AG09309 (cell line): ENCODE measurements around the gene MTSS2.

Experiments
- DNase-seq: peaks from one replicate; pipeline ENCODE4 v3.0.0-alpha.2; 2010; ENCODE audit warnings: low read depth
- H3K4me3 ChIP-seq: 2 replicates; pipeline ENCODE4 v1.5.1; 2011; ENCODE audit warnings: mild to moderate bottlenecking, low read depth, low read length, moderate library complexity; ENCODE audit not compliant: control insufficient read depth
- TF ChIP-seq, protein P1 (sequence below): IDR thresholded peaks from 2 replicates; pipeline ENCODE4 v1.5.1; 2011; ENCODE audit warnings: mild to moderate bottlenecking, low read depth, low read length, inconsistent platforms; ENCODE audit not compliant: insufficient read depth, control insufficient read depth; ENCODE audit errors: missing control alignments

MTSS2 gene

DNA sequence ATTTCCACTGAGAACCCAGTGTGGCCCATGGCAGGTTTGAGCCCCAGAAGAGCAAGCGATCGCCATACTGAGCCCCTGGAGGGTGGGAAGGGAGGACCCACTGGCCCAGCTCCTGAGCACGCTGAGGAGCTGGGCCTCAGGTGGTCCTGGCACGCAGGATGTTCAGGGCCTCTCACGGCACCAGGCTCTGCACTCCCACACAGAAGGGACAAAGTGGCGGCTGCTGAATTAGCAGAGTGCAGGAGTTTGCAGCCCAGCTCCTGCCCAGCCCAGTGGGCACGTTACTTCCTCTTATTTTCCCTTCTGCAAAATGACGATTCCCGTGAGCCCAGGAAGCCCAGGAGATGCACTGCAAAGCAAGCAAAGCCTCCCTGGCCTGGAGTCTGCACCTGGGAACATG lies 42.3 kb upstream of the MTSS2 start:
- DNase-seq: no peak
- TF ChIP-seq, protein P1, sequence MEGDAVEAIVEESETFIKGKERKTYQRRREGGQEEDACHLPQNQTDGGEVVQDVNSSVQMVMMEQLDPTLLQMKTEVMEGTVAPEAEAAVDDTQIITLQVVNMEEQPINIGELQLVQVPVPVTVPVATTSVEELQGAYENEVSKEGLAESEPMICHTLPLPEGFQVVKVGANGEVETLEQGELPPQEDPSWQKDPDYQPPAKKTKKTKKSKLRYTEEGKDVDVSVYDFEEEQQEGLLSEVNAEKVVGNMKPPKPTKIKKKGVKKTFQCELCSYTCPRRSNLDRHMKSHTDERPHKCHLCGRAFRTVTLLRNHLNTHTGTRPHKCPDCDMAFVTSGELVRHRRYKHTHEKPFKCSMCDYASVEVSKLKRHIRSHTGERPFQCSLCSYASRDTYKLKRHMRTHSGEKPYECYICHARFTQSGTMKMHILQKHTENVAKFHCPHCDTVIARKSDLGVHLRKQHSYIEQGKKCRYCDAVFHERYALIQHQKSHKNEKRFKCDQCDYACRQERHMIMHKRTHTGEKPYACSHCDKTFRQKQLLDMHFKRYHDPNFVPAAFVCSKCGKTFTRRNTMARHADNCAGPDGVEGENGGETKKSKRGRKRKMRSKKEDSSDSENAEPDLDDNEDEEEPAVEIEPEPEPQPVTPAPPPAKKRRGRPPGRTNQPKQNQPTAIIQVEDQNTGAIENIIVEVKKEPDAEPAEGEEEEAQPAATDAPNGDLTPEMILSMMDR: no peak
- no peak overlapping the region for H3K4me3 ChIP-seq

DNA sequence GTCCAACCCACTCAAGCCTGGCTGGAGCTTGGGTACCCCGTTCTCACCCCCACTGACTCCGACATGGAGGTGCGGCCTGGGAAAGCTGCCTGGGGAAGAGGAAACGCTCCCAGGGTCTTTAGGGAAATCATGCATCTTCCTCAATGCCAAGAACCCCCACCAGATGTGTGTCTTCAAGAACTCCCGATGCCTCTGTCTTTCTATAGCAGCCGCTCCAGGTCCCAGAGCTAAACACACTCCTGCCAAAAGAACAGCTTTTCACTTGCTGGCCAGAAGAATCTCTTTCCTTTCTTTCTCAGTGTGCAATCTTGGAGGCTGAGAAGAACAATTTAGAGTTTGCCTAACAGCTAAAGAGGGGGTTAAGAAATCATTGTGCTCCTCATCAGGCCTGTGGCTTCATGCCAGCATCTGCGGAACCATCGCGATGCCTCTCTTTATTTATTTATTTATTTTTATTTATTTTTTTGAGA lies 41.1 kb upstream of the MTSS2 start:
- DNase-seq: no peak
- no peak overlapping the region for H3K4me3 ChIP-seq

DNA sequence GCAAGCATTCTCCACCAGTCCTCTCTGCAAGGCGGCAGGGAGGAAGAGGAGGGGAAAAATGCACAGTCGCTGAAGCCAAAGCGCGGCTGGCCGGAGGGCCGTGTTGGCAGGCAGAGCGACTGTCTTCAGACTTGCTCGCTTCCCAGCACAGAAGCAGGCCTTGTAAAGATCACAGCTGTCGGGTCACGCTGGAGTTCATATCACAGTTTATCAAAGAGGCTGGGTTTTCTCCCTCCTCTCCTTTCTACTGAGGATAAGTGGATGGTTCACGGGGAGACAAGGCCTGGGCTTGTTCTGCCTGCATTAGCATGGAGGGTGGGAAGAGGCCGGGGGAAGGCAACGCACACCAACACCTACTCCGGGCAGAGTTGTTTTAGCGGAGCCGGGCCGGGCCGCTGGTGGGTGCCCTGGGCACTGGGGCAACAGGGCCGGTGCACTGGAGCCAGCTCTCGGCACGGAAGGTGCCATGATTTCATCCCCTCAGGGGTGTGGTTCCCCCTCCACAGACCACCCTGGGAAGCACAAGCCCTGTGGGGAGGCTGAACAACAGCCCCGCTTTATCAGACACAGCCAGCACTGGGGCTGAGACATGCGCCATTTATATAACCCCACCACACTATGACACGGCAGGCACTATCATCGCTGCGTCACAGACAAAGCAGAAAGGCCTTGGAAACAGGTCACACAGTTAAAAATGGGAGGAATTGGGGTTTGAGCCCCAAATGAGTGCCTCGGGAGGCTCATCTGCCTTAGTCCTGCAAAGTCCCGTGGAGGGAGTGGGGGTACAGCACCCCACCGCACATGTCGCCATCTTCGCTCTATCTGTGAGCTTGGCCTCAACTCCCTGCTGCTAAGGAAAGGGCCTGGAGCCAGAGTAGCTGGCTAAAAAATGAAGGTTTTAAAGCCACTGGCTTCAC lies 40.3 kb upstream of the MTSS2 start:
- TF ChIP-seq, protein P1: no peak
- H3K4me3 ChIP-seq: no peak overlapping the region

More for the DNA sequence above, 41.1 kb upstream of the MTSS2 start:
- TF ChIP-seq, protein P1: no peak

DNA sequence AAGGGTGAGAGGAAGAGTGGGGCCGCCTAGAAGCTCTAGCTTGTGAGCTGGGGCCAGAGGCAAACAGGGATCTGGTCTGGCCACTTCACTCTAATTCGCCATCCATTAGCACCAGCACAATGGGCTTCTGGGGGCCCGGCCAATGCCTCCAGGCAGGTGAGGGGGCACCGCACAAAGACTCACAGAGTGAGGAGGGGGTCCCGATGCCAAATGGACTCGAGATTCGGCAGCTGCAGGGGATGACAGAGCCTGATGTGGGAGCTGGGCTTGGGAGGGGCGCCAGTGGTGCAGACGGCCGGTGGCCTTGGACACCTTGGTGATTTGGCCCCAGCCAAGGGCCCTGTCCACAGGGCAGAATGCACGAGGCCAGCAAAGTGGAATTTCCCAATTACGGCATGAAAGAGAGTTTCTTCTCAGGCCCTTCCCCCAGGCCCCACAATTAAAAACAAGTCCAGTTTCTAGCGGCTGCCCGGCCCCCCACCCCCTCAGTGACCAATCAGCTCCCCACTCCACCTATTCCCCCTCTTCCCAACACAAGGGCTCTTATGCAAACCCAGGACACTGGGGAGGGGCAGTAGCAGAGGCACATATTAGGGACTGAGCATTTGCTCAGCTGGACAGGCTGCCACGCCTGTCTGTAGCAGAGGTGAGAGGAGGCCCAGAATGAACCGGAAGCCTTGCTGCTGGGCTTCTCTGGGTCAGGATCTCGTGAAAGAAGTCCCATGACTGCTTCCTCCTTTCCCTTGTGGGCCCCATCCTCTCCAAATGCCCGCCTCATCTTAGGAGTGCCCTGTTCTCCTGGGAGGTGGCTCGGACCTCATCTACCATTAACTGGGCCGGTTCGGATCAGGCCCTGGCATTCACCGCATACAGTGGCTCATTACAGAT lies 39.4 kb upstream of the MTSS2 start:
- TF ChIP-seq, protein P1: no peak
- no peak for DNase-seq
- no peak overlapping the region for H3K4me3 ChIP-seq

More for the DNA sequence above, 40.3 kb upstream of the MTSS2 start:
- no peak for DNase-seq

DNA sequence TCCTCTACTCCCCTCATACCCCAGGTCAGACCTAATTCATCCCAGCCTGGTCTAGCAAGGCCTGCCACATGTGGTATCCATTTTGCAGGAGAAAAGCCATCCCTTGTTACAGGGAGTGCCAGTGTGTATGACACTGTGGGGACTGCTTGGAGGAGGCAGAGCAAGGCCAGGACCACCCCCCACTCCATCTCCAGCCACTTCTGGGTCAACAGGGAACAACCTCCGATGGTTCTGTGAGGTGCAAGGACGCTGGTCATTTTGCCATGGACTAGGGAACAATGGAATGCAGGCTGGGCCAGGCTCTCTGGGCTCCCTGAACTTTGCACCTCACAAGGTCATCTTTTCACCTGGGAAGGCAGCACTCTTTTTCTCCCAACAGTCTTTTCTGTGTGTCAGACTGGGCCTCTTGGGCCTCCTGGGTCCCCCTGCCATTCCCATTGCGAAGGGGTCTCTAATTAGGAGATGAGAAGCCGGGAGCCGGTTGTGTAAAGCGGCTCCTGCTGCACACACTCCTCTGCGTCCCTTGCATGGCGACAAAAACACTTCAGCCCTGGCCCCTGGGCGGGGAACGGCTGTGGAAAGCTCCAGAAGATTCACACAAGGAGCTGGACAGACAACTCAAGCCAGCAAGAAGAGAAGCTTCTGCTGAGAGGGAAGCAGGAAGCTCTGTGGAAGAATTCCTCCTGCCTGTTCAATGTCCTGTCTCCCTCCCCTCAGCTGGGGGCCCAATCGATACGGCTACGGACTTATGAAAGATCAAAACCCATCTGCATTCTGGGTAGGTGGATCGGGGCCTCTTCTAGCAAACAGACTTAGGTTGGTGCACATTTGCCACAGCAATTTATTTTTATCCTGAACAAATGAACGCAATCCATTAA lies 38.5 kb upstream of the MTSS2 start:
- DNase-seq: no peak
- TF ChIP-seq, protein P1: no peak
- H3K4me3 ChIP-seq: no peak overlapping the region
